Ishikawa (cell line): ENCODE results near the gene PTPN12.

Source experiments
- TAF1 ChIP-seq: IDR thresholded peaks from 2 replicates; pipeline ENCODE4 v1.6.1; 2012; ENCODE audit warnings: low read depth, mild to moderate bottlenecking
- YY1 ChIP-seq: IDR thresholded peaks from 2 replicates; pipeline ENCODE4 v1.6.1; 2012; ENCODE audit warnings: low read depth

DNA sequence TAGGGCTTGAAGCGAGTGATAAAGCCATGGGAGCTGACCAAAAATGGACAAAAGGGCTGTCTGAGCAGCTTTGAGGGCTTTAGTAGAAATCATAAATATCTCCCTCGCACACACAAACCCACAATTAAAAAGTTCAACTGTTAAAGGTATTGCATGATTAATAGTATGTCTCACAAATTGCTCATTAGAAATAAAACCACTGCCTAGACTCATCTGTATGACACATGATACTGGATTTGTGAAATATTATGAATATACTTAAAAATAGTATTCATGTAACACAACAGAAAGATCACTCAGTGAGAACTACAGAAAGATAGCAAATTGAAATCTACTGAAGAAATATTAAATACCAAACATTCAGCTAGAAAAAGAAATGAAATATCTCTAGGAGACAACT is 11.9 kb upstream of the PTPN12 start:
- TF ChIP-seq TAF1 (no peak), YY1 (no peak)
